ENCODE measurements around the gene SNAI3. TPM values are rescaled to one million over a fixed set of nuclear protein-coding genes. Genes with fewer than 3 reads are reported as not detected.

The SNAI3 gene
- total RNA-seq, 1 experiment from 2014 or later = 9.1 TPM

GRCh38 chr16:88698646-88699045, 12.3 kb upstream of the SNAI3 start (continued):
- TF ChIP-seq ZNF532 (CRISPR knock-in tag; IDR thresholded peaks at IDR 0.05; ENCODE audit: borderline replicate concordance) (no peak), MYBL2 (CRISPR knock-in tag; IDR thresholded peaks at IDR 0.05) (no peak)

GRCh38 chr16:88697831-88698615, 11.7 kb upstream of the SNAI3 start:
- DNase-seq (ENCODE audit: low spot score) (peak; percentile 58), ATAC-seq (peak; percentile 61)
- Mint-ChIP-seq H3K9me3 (no peaks in the 10 kb centered on the region), H3K36me3 (peaks cover 3% of the 10 kb centered on the region; the same call in 1 of the 2 replicates), H3K4me1 (no peaks in the 10 kb centered on the region), H3K4me3 (no peak overlapping the region), H3K27me3 (ENCODE audit: low read depth) (no peaks in the 10 kb centered on the region), H3K27ac (peak overlapping the region; percentile 36; the same call in 1 of the 2 replicates)
- CTCF ChIA-PET = interaction anchor here (0.7 to 2.2 kb wide), 11 partner anchors 11 to 137 kb away, joined by 3 to 21 read pairs (median 4); partner anchors contain the start of gene IL17C
- POLR2A ChIA-PET = no interaction called here
- no peak for TF ChIP-seq USF1 (CRISPR knock-in tag; IDR thresholded peaks at IDR 0.05)
- 0 out of 2 replicates have a peak, but pooled peaks have one; percentile 14 for TF ChIP-seq CTCF (IDR thresholded peaks at IDR 0.05)
- no peak for TF ChIP-seq EMX1 (CRISPR knock-in tag; IDR thresholded peaks at IDR 0.05)
- TF ChIP-seq ZNF423 (CRISPR knock-in tag; IDR thresholded peaks at IDR 0.05) = no peak
- TF ChIP-seq NR1H2 (CRISPR knock-in tag; IDR thresholded peaks at IDR 0.05) = no peak
- 0 out of 2 replicates have a peak, but pooled peaks have one; percentile 17 for TF ChIP-seq FOXK1 (CRISPR knock-in tag; IDR thresholded peaks at IDR 0.05)
- no peak for TF ChIP-seq ZNF671 (CRISPR knock-in tag; IDR thresholded peaks at IDR 0.05)
- no peak for TF ChIP-seq ATF2 (CRISPR knock-in tag; IDR thresholded peaks at IDR 0.05; ENCODE audit: borderline replicate concordance, low read depth)
- TF ChIP-seq ZNF138 (CRISPR knock-in tag; conservative IDR thresholded peaks at IDR 0.05) = no peak
- TF ChIP-seq ZNF219 (CRISPR knock-in tag; IDR thresholded peaks at IDR 0.05; ENCODE audit: borderline replicate concordance) = no peak
- no peak for TF ChIP-seq IRF1 (CRISPR knock-in tag; IDR thresholded peaks at IDR 0.05)
